GM15510 (cell line): ENCODE measurements around the gene RABL6.

ENCODE experiments used
- POLR2A ChIP-seq: IDR thresholded peaks from 3 replicates; pipeline ENCODE4 v1.6.1; 2011; ENCODE audit warnings: borderline replicate concordance; ENCODE audit not compliant: insufficient read length; ENCODE audit errors: extremely low read depth

Gene RABL6

GRCh38 chr9:136848393-136849037 is 40.8 kb downstream of the RABL6 start:
- no peak for TF ChIP-seq POLR2A

- peak; percentile 87 for TF ChIP-seq POLR2A
These were observed 41.6 kb downstream of the RABL6 start, which contains the start of gene PHPT1 for GRCh38 chr9:136849038-136849959. TSS of gene PHPT1 (plus strand) at chr9:136849409. CDS start at chr9:136849431, 22 bp downstream.

DNA sequence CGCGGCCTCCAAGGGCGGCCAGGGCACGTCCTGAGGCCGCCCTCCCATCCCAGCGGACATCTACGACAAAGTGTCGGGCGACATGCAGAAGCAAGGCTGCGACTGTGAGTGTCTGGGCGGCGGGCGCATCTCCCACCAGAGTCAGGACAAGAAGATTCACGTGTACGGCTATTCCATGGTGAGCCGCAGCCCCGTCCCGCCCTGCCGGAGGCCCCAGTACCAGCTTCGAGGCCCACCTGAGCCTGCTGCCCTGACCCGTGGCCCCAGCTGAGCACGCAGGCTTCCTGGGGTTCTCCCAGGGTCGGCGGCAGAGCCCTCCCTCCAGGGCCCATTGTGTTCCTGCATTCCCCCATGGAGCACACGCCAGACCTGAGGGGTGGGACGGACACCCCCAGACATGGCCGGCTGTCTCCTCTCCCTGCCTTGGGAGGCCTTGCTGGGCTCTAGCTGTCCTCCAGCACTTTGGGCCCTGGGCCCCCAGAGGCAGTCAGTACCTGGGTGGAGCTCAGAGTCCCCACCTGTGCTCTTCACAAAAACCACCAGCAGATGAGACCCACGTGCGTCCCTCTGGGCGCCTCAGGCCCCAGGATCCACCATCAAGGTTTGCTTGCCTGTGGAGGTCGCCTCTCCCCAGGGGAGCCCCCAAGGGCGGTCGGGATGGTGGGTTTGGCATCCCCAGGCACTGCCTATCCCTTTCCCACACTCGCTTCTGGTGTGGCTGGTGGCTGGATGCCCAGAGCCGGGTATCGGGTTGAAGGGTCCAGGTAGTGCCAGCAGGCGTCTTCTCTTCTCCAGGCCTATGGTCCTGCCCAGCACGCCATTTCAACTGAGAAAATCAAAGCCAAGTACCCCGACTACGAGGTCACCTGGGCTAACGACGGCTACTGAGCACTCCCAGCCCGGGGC is 42.5 kb downstream of the RABL6 start:
- no peak for TF ChIP-seq POLR2A

GRCh38 chr9:136850866-136851775 is 43.4 kb downstream of the RABL6 start:
- TF ChIP-seq POLR2A = no peak

GRCh38 chr9:136851941-136852663 is 44.4 kb downstream of the RABL6 start, which contains the start of gene MAMDC4:
TSS of gene MAMDC4 (plus strand) at chr9:136852346. CDS start at chr9:136852417, 71 bp downstream.
- TF ChIP-seq POLR2A = no peak

GRCh38 chr9:136852664-136853595 is 45.2 kb downstream of the RABL6 start:
- TF ChIP-seq POLR2A = no peak

- no peak for TF ChIP-seq POLR2A
These were observed 45.9 kb downstream of the RABL6 start for GRCh38 chr9:136853596-136854112.

DNA sequence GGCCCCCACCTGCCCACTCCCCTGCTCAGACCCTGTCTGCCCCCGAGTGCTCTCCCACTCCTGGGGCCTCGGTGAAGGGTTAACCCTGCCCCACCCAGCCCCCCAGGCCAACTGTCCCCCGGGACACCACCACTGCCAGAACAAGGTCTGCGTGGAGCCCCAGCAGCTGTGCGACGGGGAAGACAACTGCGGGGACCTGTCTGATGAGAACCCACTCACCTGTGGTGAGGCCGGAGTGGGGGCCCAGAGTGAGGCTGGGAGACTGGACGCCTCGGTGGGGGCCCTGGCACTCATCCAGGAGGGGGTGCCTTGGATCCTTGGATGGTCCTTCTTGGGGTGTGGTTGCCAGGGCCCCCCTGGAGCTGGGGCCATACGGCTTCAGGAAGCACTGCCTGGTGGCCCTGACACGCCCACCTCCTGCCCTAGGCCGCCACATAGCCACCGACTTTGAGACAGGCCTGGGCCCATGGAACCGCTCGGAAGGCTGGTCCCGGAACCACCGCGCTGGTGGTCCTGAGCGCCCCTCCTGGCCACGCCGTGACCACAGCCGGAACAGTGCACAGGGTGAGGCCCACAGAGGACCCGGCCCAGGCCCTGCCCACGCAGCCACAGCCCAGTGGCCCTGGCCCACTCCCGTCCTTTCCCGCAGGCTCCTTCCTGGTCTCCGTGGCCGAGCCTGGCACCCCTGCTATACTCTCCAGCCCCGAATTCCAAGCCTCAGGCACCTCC is 46.5 kb downstream of the RABL6 start:
- TF ChIP-seq POLR2A = no peak

DNA sequence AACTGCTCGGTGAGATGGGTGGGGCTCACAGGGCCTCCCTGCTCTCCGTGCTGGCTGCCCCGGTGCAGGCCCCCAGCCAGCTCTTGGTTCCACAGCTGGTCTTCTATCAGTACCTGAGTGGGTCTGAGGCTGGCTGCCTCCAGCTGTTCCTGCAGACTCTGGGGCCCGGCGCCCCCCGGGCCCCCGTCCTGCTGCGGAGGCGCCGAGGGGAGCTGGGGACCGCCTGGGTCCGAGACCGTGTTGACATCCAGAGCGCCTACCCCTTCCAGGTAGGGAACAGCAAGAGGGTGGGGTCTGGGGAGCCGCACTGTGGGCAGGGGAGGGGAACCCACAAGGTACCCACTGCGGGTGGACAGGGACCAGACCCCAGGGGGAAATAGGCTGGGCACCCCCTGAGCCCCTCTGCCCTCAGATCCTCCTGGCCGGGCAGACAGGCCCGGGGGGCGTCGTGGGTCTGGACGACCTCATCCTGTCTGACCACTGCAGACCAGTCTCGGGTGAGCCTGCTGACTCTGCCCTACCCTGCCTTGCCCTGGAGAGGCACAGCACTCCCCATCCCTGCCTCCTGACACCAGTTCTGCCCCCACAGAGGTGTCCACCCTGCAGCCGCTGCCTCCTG is 47.2 kb downstream of the RABL6 start:
- no peak for TF ChIP-seq POLR2A

DNA sequence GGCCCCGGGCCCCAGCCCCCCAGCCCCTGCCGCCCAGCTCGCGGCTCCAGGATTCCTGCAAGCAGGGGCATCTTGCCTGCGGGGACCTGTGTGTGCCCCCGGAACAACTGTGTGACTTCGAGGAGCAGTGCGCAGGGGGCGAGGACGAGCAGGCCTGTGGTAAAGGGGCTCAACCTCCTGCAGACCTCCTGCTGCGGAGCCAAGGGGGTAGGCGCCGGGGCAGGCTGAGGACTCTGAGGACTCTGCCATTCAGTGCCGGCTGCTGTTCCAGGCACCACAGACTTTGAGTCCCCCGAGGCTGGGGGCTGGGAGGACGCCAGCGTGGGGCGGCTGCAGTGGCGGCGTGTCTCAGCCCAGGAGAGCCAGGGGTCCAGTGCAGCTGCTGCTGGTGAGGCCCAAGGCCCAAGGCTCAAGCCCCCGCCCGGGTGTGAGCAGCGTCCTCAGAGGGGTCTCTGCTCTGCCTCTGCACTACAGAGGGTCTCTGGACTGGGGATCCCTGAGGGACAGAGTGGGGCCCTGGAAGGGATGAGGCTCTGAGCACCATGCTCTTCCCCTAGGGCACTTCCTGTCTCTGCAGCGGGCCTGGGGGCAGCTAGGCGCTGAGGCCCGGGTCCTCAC is 47.8 kb downstream of the RABL6 start:
- no peak for TF ChIP-seq POLR2A
